Endothelial cell of umbilical vein (primary cell): ENCODE measurements around the gene ATAD5.

Experiments
- EZH2 ChIP-seq: IDR thresholded peaks from 2 replicates; pipeline ENCODE4 v1.6.1; 2012; ENCODE audit warnings: borderline replicate concordance, low read depth, mild to moderate bottlenecking, moderate library complexity, low read length, inconsistent platforms; ENCODE audit not compliant: severe bottlenecking
- MYC ChIP-seq: IDR thresholded peaks from one replicate; pipeline ENCODE4 v1.6.1; 2011; ENCODE audit warnings: mild to moderate bottlenecking, low read depth, low read length
- POLR2A ChIP-seq: IDR thresholded peaks from 2 replicates; pipeline ENCODE4 v1.6.1; 2012; ENCODE audit warnings: low read depth, mild to moderate bottlenecking, control low read depth, low read length
- TF ChIP-seq, protein P1 (sequence below), 2 donors: IDR thresholded peaks; 1 replicate in 1 of 2; 2 replicates in 1 of 2; pipeline ENCODE4 v1.5.1; 2011; ENCODE audit warnings: low read length in 2 of 2, mild to moderate bottlenecking in 2 of 2, moderate library complexity in 2 of 2, control low read depth in 1 of 2, inconsistent platforms in 1 of 2, low read depth in 1 of 2; ENCODE audit not compliant: insufficient read depth in 1 of 2; ENCODE audit errors: extremely low read depth in 1 of 2
- TF ChIP-seq, protein P2 (sequence below): IDR thresholded peaks from 2 replicates; pipeline ENCODE4 v1.6.1; 2011; ENCODE audit not compliant: insufficient read depth, insufficient read length

DNA sequence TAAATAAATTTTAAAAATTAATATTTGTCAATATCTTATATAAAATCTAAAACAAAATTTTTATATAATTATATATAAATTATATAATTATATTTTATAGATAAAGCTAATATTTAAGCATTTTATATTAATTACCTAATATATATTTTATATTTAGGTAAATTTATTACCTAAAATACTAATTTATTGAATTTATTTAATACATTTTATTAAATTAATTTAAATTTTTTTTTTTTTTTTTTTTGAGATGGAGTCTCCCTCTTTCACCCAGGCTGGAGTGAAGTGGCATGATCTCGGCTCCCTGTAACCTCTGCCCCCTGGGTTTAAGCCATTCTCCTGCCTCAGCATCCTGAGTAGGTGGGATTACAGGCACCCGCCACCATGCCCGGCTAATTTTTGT is 22.4 kb downstream of the ATAD5 start:
- TF ChIP-seq, protein P1, sequence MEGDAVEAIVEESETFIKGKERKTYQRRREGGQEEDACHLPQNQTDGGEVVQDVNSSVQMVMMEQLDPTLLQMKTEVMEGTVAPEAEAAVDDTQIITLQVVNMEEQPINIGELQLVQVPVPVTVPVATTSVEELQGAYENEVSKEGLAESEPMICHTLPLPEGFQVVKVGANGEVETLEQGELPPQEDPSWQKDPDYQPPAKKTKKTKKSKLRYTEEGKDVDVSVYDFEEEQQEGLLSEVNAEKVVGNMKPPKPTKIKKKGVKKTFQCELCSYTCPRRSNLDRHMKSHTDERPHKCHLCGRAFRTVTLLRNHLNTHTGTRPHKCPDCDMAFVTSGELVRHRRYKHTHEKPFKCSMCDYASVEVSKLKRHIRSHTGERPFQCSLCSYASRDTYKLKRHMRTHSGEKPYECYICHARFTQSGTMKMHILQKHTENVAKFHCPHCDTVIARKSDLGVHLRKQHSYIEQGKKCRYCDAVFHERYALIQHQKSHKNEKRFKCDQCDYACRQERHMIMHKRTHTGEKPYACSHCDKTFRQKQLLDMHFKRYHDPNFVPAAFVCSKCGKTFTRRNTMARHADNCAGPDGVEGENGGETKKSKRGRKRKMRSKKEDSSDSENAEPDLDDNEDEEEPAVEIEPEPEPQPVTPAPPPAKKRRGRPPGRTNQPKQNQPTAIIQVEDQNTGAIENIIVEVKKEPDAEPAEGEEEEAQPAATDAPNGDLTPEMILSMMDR (IDR thresholded peaks at IDR 0.05; ENCODE audit: extremely low read depth in 1 of 2, insufficient read depth in 1 of 2, low read depth in 1 of 2, low read length in 2 of 2), result no peak
- TF ChIP-seq POLR2A (no peak), MYC (no peak), EZH2 (no peak)
- TF ChIP-seq, protein P2, sequence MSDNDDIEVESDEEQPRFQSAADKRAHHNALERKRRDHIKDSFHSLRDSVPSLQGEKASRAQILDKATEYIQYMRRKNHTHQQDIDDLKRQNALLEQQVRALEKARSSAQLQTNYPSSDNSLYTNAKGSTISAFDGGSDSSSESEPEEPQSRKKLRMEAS, result no peak
